Right atrium auricular region (tissue), 2 donors: ENCODE measurements around the gene PTTG1IP2. TPM values are rescaled to one million over a fixed set of nuclear protein-coding genes. Genes with fewer than 3 reads are reported as not detected.

Experiments
- DNase-seq: peaks from one replicate; pipeline ENCODE4 v3.0.0-alpha.2; 2019; ENCODE audit warnings: low spot score
- H3K27ac ChIP-seq, 2 donors: fragments of 200-600 bp; sonication (generic); 1 replicate in 1 of 2; 2 replicates in 1 of 2; pipeline ENCODE4 v1.5.1; 2016 to 2019
- H3K27me3 ChIP-seq, 2 donors: fragments of 200-600 bp; sonication (generic); one replicate each; pipeline versions ENCODE4 v1.5.1 to v1.6.0; 2017 to 2019
- H3K36me3 ChIP-seq: fragments of 200-600 bp; sonication (generic); one replicate; pipeline ENCODE4 v1.5.1; 2016
- H3K4me1 ChIP-seq, 2 donors: fragments of 200-600 bp; sonication (generic); one replicate each; pipeline versions ENCODE4 v1.5.1 to v1.6.0; 2017 to 2019
- H3K4me3 ChIP-seq, 2 donors: fragments of 200-600 bp; sonication (generic); 1 replicate in 1 of 2; 2 replicates in 1 of 2; pipeline ENCODE4 v1.5.1; 2017 to 2019; ENCODE audit warnings: mild to moderate bottlenecking in 1 of 2, moderate library complexity in 1 of 2
- H3K9me3 ChIP-seq, 2 donors: fragments of 200-600 bp; sonication (generic); one replicate each; pipeline ENCODE4 v1.5.1; 2019
- total RNA-seq, 2 donors: library from RNA; depleted of rRNA; stranded (reverse); fragments of >200 nt; gene quantifications; one replicate each; pipeline ENCODE4 v1.1.0, GENCODE V29; 2016
- TF ChIP-seq, protein P1 (sequence below), 2 donors: fragments of 200-600 bp; sonication (generic); IDR thresholded peaks; one replicate each; pipeline ENCODE4 v1.5.1; 2019; ENCODE audit warnings: antibody characterized with exemption in 2 of 2

PTTG1IP2 gene
- total RNA-seq, 2 donors from 2014 or later, result not detected

DNA sequence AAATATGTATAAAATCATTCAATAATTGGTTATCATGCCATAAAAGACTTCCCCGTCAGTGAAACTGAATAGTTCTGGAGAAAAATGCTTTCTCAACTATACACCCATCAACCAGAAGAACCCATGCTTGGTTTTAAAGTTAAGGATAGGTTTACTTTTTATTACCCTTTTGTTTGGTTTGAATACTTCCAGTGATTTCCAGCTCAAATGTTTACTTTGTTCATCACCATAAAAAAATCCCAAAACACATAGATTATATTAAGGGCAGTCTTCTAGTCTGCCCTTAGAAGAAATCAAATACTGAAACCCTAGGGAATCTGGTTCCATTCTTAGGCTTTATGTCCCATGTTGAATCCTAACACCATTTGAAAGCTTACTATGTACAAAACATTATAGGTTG is 49.2 kb downstream of the PTTG1IP2 start:
- Histone ChIP-seq H3K27ac (no peak overlapping the region), H3K4me3 (no peak overlapping the region), H3K4me1 (no peaks in the 10 kb centered on the region), H3K36me3 (no peaks in the 10 kb centered on the region), H3K9me3 (no peaks in the 10 kb centered on the region), H3K27me3 (no peaks in the 10 kb centered on the region)
- TF ChIP-seq, protein P1, sequence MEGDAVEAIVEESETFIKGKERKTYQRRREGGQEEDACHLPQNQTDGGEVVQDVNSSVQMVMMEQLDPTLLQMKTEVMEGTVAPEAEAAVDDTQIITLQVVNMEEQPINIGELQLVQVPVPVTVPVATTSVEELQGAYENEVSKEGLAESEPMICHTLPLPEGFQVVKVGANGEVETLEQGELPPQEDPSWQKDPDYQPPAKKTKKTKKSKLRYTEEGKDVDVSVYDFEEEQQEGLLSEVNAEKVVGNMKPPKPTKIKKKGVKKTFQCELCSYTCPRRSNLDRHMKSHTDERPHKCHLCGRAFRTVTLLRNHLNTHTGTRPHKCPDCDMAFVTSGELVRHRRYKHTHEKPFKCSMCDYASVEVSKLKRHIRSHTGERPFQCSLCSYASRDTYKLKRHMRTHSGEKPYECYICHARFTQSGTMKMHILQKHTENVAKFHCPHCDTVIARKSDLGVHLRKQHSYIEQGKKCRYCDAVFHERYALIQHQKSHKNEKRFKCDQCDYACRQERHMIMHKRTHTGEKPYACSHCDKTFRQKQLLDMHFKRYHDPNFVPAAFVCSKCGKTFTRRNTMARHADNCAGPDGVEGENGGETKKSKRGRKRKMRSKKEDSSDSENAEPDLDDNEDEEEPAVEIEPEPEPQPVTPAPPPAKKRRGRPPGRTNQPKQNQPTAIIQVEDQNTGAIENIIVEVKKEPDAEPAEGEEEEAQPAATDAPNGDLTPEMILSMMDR (IDR thresholded peaks at IDR 0.05), result no peak
- DNase-seq, result no peak

DNA sequence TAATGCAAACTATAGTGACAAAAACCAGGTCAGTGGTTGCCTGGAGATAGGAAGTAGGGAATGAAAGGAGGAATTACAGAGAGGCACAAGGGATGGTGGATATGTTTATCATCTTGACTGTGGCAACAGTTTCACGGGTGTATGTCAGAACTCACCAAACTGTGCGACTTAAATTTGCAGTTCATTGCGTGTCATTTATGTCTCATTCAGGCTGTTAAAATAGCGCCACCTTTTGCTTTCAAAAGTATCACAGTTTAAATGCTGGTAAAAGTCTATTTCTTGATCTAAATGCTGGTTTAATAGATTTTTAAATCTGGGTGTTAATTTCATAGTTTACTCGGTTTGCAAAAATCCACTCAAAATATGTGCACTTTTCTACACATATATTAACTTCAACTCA is 51.0 kb downstream of the PTTG1IP2 start:
- TF ChIP-seq, protein P1 (IDR thresholded peaks at IDR 0.05), result peak in 1 of 2 donors; percentile 48
- Histone ChIP-seq H3K4me3 (no peak overlapping the region), H3K36me3 (no peaks in the 10 kb centered on the region), H3K9me3 (no peaks in the 10 kb centered on the region), H3K4me1 (no peaks in the 10 kb centered on the region), H3K27ac (no peak overlapping the region), H3K27me3 (no peaks in the 10 kb centered on the region)
- DNase-seq, result no peak

DNA sequence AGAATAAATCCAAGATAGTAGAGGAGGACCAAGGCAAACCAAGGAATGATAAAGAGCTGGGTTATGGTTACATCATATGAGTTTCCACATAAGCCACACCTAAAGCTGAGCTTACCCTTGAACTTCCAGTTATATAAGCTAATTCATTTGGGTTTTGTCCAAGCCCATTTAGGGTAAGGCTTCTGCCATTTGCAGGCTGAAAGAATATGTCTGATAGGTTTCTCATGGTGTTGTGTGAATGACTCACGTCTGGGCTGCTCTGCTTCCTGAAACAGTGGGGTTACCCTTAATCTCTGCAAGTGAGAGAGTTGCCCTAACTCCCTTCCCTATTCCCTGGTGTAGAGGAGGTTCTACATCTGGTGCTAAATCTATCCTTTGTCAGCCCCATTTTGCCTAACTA is 60.8 kb downstream of the PTTG1IP2 start:
- Histone ChIP-seq H3K9me3 (no peaks in the 10 kb centered on the region), H3K36me3 (no peaks in the 10 kb centered on the region), H3K4me3 (no peak overlapping the region), H3K27ac (no peak overlapping the region), H3K27me3 (no peaks in the 10 kb centered on the region), H3K4me1 (no peaks in the 10 kb centered on the region)
- no peak for DNase-seq
- TF ChIP-seq, protein P1 (IDR thresholded peaks at IDR 0.05), result no peak

DNA sequence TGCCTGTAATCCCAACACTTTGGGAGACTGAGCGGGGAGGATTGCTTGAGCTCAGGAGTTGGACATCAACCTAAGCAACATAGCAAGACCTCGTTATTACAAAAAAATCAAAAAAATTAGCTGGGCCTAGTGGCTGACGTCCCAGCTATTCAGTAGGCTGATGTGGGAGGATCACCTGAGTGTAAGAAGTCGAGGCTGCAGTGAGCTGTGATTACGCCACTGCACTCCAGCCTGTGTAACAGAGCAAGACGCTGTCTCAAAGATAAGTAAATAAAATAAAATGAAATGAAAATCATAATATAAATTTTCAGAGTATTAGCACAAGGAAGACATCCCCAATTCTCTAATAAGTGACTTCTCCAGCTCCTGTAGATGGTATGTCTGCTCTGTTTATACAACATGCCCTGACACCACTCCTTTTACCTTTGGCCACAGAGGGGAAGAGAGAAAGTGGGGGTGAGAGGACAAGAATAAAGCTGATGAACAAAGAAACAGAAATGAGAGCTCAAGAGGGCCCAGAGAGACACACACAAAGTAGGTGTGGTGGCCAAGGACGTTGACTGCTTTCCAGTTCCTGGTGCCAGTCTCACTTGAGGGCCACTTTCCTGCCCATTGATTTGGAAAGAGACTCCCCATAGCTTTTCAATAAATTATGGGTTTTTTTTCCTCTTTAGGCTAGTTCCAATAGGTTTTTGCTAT is 62.9 kb downstream of the PTTG1IP2 start:
- TF ChIP-seq, protein P1 (IDR thresholded peaks at IDR 0.05), result no peak
- DNase-seq, result no peak
- Histone ChIP-seq H3K4me1 (no peaks in the 10 kb centered on the region), H3K27me3 (no peaks in the 10 kb centered on the region), H3K9me3 (no peaks in the 10 kb centered on the region), H3K27ac (no peak overlapping the region), H3K36me3 (no peaks in the 10 kb centered on the region), H3K4me3 (no peak overlapping the region)

DNA sequence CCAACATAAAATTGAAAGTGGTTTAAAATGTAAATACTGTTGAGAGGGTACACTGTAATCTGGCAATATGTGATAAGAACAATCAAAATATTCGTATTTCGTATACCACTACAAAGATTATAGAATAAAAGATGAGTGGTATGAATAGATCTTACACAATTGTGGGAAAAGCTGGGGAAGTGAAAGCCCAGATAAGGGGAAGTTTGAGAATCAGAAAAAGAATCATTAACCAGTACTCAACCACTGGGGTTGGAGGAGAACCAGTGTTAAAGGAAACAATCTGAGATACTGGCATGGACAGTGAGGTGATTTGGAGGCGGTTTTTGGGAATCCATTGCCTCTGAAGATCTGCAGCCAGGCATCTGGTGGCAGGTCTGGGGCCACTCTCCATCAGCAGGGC is 67.0 kb downstream of the PTTG1IP2 start:
- H3K9me3 ChIP-seq, result no peaks in the 10 kb centered on the region
- H3K36me3 ChIP-seq, result no peaks in the 10 kb centered on the region
- no peaks in the 10 kb centered on the region for H3K27me3 ChIP-seq
- no peak overlapping the region for H3K4me3 ChIP-seq
- no peak overlapping the region for H3K27ac ChIP-seq
- H3K4me1 ChIP-seq, result no peaks in the 10 kb centered on the region
- DNase-seq, result no peak
- TF ChIP-seq, protein P1 (IDR thresholded peaks at IDR 0.05), result no peak

DNA sequence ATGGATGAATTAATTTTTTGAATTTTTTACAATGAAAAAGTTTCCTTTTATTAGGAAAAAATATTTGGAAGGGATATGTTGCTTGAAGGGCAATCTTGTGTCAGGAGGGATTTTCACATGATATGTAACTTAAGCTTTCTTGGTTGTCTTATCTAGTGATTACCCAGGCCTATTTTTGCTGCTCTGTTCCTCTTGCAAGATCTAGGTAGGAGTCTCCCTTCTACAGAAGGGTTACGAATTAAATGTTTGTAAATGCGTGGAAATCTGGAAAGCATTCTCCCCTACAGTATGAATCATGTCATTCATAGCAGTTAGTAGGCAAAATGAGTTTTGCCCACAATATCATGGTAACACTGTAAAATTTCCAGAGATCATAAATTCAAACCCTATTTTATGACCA is 69.0 kb downstream of the PTTG1IP2 start:
- Histone ChIP-seq H3K4me3 (no peak overlapping the region), H3K4me1 (no peaks in the 10 kb centered on the region), H3K27me3 (no peaks in the 10 kb centered on the region), H3K9me3 (no peaks in the 10 kb centered on the region), H3K36me3 (no peaks in the 10 kb centered on the region), H3K27ac (no peak overlapping the region)
- no peak for DNase-seq
- TF ChIP-seq, protein P1 (IDR thresholded peaks at IDR 0.05), result no peak
